ENCODE results near the gene CCDC124.

Gene CCDC124

DNA sequence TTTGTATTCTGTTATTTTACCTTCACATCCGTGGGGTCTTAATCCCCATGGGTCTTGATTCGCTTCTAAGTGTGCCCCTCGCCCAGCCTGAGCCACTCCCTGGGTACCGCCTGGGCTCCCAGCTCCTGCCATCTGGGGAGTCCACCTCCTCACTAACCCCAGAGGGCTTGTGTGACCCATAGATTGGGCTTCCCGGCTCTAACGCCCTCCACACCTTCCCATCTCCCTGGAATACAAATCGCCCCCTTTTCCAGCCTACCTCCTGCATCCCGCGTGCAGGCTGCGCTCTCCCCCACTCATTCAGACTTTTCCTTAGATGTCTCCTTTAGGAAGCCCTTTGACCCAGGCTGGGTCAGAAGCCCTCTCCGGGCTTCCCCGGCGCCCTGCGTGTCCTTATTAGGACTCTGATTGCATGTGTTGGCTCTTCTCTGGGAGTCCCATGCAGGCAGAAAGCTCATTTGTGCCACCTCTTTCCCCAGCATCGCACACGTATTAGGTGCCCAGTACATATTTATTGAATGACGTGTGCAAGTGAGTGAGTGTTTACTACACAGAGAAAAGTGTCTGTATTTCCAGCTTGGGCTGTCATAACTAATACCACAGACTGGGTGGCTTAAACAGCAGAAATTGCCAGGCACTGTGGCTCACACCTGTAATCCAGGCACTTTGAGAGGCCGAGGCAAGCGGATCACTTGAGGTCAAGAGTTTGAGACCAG, 757 bp downstream of the CCDC124 start:
- peak; percentile 67 for DNase-seq (ENCODE audit: low read depth)

DNA sequence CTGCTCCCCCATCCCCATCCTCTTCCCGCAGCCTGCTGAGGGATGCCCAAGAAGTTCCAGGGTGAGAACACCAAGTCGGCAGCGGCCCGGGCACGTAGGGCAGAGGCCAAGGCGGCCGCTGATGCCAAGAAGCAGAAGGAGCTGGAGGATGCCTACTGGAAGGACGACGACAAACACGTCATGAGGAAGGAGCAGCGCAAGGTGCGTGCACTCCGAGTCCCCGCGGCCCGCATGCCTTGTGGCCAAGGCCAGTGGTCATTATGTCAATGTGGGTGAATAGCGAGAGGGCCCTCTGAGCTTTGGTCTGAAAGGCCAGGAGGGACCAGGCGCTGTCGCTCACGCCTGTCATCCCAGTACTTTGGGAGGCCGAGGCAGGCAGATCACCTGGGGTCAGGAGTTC, 3.6 kb downstream of the CCDC124 start:
- no peak for DNase-seq (ENCODE audit: low read depth)

DNA sequence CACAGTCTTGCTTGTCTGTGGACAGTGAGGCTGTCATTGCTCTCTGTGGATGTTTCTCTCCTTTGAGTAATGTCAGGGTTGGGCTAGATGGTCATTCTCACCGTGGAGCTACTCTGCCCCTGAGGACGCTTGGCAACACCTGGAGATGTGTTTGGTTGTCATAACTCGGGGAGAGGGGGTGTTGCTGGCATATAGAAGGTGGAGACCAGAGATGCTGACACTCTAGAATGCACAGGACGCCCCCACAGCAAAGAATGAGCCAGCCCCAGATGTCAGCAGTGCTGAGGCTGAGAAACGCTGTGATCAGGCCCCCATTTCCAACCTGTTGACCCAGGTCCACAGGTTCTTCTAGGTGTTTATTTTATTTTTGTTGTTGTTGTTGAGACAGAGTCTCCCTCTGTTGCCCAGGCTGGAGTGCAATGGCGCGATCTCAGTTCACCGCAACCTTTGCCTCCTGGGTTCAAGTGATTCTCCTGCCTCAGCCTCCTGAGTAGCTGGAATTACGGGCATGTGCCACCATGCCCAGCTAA, 4.6 kb downstream of the CCDC124 start:
- no peak for DNase-seq (ENCODE audit: low read depth)

DNA sequence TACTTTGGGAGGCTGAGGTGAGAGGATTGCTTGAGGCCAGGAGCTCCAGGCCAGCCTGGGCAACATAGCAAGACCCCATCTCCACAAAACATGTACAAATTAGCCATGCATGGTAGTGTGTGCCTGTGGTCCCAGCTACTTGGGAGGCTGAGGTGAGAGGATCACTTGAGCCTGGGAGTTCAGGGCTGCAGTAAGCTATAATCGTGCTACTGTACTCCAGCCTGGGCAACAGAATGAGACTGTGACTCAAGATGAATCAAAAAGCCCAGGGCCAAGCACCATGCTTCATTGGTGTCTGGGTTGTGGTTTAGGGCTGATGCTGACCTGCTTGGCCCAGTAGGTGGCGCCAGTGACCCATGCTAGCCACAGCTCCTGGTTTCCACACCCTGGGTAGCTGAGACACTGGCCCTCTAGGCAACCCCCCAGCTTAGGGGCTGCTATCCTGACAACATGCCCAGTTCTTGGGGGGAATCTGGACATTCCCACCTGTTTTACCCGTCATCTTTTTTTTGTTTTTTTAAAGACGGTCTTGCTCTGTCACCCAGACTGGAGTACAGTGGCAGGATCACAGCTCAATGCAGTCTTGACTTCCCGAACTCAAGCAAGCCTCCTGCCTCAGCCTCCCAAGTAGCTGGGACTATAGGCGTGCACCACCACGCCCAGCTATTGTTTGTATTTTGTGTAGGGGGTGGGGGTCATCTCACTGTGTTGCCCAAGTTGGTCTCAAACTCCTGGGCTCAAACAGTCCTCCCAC, 5.5 kb downstream of the CCDC124 start:
- peak; percentile 85 for DNase-seq (ENCODE audit: low read depth)

DNA sequence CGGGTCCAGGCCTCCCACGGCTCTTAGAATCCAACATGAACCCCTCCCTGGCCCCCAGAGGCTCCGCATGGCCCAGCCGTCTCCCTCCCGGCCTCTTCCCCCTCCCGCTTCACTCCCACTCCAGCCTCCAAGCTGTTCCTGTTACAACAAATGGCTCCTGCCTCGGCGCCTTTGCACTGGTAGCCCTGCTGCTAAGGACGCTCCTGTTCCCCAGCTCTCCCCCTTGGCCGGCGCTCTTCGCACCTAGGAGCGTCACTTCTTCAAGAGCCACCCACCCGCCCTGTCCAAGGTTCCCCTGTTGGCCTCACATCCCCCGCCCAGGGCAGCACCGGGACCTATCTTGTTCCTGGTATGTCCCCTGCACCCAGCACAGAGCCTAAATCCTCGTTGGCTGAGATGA, 9.4 kb downstream of the CCDC124 start:
- no peak for DNase-seq (ENCODE audit: low read depth)

DNA sequence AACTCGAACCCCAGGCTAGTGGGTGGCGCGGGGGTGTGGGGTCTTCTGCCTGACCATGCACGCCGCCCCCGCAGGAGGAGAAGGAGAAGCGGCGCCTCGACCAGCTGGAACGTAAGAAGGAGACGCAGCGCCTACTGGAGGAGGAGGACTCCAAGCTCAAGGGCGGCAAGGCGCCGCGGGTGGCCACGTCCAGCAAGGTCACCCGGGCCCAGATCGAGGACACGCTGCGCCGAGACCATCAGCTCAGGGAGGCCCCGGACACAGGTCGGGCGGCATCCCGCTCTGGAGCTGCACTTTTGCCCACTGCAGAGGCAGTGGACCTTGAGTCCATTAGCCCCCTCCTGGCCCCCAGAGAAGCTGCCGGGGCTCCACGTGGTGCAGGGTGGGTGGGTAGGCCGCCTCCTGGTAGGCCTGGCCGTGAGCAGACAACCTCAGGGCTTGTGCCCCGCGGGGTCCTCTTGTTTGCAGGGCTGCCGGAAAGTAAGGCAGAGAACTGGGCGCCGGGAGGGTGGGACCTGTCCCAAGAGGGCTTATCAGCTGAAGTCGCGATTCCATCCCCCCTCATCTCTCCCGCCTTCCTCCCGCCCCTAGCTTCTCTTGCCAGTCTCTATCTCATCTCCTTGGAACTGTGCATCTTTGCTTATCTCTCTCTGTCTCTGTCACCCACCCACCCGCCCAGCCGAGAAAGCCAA, 9.9 kb downstream of the CCDC124 start:
- DNase-seq (ENCODE audit: low read depth): no peak

DNA sequence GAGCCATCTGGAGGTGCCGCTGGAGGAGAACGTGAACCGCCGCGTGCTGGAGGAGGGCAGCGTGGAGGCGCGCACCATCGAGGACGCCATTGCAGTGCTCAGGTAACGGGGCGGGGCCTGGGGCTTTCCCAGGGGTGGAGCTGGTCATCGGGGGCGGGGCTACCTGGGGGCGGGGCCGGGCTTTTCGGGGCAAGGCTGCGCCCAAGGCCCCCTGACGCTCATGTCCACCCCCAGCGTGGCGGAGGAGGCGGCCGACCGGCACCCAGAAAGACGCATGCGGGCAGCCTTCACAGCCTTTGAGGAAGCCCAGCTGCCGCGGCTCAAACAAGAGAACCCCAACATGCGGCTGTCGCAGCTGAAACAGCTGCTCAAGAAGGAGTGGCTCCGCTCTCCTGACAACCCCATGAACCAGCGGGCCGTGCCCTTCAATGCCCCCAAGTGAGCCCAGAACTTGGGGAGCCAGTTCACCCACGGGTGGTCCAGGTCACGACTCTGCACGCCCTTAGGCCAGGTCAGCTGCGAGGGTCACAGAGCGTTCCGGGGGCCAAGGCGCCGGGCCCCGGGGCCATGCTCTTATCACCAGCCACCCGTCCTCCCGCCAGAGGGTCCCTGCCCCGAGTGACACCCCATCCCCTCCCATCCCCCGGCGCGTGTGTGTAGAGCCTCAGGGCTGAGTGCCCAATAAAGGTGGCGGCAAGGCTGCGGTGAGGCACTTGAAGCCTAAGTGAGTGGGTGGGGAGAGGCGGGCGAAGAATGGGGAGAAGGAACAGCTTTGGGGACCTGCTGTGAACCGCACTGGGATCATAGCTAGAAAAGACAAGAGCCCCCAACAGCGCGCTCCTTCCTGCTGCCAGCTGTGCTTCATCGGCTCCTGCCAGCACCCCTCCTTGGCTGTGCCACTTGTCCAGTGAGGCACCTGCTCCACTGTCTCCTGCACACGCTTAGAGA, 10.7 kb downstream of the CCDC124 start:
- no peak for DNase-seq (ENCODE audit: low read depth)

DNA sequence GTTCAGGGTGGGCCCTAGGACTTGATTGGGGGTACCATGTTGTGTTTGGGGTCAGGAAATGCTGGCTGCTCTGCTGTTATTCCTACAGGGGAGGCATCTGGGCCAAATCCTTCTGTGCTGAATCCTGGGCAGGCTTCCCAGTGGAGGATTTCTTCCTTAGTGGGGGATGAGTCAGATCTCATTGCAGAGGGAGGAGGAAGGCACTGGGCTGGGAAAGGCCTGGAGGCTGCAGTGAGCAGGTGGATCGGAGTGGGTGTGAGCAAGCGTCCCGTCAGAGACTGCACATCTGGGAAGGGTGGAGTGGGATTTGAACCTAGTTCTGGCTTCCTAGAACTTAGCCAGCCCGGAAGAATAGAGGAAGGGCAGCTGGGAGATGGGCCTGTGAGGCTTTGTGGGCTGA, 11.5 kb downstream of the CCDC124 start:
- DNase-seq (ENCODE audit: low read depth): peak; percentile 70

DNA sequence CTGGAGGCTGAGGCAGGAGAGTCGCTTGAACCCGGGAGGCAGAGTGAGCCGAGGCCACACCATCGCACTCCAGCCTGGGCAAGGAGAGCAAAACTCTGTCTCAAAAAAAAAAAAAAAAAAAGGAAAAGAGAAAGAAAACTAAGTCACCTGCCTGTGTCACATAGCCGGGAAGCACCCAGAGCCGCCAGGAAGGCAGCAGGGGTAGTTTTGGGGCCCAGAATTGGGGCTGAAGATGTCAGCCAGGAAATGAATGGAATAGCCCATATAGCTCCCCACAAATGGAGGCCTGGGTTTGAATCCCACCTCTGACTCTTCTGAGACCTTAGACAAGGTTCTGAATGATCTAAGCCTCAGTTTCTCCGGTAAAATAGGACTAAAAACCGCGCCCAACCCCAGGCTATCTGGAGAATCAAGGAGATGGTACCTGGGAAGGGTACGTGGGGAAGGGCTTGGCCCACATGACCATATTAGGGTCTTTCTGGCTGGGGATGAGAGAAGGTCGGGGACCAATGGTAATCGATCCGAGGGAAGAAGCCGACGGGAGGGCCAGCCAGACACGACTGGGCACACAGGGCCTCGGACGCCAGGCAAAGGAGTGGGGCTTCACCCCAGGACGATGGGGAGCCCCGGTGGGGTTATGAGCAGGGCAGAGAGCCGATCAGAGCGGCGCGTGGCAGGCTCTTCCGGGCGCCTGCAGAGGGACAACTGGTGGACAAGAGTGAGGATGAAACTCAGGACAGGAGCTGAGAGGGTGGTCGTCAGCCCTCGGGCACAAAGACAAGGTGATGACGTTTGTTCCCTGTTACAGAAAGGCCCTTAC, 14.4 kb downstream of the CCDC124 start:
- DNase-seq (ENCODE audit: low read depth): no peak

DNA sequence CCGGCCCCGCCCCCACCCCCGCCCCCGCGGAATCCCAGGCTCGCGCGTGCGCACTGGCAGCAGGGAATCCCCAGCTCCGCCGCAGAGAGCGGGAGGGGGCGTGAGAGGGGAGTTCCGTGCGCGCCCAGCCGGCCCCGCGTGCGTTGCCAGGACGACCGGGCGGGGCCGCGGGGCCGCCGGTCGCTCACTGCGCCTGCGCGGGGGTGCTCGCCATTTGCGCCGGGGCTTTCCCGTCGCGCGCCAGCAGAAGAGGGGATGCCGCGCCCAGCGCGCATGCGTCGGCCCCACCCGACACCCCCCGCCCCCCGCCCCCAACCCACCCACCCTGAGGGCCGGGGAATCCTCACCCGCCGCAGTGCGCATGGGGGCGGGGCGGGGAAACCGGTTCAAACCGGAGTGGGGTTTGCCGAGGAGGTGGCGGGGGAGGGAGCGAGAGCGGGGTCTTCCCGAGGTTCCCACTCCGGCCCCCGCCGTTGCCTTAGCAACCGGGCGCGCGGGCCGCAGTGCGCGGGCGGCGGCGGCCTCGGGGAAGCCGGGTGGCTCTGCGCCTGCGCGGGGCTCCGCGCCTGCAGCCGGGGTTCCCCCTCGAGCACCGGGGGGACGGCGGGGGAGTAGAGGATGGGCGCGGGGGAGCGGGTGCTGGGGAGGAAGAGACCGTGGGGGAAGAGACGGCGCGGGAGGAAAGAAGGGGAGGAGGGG, 15.1 kb downstream of the CCDC124 start:
- peak; percentile 84 for DNase-seq (ENCODE audit: low read depth)

DNA sequence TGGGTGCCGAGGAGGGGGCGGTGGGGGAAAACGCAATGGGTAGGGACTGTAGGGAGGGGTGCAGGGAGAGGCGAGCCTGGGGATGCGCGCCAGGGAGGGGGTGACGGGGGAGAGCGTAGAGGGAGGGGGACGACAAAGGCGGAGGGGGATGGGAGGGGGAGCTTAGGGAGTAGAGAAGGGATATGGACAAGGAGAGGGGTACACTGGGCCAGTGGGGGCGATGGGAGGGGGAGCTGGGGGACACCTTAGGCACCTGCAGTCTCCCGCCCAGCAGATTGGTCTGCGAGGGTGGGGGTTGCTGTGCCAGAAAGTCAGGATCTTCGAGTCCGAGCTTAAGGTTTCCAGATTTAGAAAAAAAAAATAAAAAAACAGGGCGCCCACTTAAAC, 15.7 kb downstream of the CCDC124 start:
- no peak for DNase-seq (ENCODE audit: low read depth)

DNA sequence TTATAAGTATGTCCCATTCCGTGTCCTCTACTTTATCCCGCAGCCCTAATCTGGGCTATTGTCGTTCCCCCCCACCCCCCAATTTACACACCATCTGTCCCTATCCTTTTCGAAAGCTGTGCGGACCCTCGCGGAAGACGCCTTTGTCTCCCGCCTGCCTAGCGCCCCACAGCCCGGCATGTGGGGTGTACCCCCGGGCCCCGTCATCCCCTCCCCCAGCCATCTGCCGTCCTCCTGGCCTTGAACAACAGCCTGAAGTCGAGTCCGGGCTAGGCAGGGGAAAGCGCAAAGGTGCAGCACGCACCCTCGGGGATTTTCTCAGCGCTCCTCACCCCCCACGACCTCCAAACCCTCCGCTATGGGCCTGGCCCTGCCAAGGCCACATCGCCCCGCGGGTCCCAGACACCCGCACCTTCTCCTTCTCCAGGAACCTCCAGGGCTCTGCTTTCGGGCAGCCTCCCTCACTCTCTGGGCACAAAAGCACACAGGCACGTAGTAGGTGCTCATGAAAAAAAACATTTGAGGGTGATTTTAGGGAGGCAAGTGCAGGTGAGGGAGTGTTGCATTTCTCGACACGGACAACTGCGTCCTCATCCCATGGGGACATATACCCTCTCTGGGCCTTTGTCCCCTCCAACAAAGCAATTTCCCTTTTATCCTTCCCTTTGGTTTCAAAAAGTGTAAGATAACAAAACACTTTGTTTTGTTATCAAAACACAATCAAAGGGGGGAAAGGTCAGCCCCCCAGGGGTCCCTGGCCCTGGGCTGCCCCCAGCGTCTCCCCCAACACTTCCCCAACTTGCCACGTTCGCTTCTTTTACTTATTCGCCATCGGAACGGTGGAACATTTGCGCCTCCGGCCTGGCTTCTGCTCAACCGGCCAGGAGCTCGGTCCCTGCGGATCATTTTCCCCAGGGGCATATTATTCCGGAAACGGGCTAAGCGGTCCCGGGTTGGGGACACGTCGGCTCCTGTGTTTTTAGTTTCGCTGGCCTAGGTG, 16.4 kb downstream of the CCDC124 start:
- DNase-seq (ENCODE audit: low read depth): no peak

DNA sequence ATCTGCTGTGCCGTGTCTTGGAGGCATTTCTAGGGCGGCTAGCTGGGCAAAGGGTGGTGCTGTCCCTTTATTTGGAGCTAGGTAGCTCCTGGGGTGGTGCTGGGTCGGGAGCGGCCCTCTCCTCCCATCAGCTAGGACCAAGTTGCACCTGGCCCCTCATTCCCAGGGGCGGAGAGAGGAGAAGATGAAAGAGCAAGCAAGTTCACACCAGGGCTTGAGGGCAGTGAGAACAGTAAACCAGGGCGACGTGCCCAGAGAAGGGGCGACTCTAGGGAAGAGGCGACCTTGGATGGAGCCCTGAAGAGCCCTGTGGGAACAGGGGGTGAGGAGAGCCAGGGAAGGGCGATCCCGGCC, 17.1 kb downstream of the CCDC124 start:
- DNase-seq (ENCODE audit: low read depth): no peak

DNA sequence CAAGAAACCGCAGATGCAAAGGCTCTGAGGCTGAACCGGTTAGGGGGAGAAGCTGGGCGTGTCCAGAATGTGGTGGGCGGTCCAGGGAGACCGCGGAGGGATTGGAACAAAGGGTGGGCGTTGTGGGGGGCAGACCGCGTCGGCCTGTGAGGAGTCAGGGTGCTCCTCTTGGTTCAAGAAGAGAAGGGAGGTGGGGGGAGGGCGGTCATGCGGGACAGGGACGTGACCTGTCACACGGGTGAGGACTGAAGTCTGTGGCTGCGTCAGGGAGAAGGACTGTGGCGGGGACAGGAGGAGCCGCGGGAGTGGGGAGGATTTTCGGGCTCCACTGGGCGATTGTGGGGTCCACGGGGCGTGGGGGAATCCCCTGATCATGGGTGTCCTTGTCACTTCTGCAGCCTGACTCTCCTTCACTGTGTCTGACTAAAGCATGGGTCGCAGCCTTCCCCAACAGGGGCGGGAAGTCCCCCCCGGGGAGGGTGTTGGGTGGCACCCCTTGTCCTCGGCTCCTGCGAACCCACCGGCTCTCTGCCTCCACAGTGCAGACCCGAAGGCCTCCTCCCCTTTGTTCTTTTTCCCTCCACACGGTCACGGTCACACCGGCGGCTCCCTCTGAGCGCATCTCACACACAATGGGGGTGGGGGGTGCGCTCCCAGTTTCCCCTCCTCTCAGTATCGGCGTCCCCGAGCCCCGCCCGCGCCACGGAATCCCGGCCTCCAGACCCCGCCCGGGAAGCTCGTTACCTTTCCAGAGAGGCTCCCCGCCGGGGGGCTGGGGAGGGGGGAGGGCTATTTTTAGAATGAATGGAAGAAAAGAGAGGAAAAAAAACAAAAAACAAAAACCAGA, 17.7 kb downstream of the CCDC124 start:
- no peak for DNase-seq (ENCODE audit: low read depth)

DNA sequence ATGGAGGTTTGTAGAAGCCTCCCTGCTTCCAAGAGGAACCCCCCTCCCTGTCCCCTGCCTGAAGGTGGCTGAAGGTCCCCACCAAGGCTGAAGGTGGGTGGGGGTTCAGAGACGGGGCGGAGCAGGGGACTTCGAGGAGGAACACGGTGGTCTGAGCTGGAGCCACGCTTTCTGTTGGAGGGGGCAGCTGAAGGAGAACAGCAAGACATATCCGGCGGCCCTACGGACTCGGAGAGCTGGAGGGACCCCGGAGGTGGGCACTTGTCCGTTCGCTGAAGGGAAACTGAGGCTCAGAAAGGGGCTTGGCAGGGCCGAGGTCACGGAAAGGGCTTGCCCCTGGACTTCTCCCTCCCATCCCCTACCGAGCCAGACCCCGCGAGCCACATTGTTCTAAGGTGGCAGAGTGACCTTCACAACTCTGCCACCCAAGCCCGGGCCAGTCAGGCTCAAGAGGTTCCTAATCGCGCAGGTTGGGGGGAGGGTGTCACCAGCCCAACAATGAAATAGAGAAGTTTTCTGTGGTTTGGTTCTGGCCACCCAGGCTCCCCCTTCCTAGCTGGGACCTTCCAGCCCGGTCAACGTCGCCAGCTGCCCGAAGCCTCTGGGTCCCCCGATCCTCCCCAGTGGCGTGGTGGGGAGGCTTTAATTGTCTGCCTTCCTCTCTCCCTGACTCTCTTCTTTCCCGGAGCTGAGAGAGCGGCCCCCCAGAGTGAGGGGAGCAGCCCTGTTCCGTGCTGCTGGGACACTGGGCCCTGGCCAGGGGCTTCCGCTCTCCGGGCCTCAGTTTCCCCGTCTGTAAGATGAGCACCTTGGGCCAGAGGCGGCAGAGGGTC, 18.6 kb downstream of the CCDC124 start:
- DNase-seq (ENCODE audit: low read depth): no peak

DNA sequence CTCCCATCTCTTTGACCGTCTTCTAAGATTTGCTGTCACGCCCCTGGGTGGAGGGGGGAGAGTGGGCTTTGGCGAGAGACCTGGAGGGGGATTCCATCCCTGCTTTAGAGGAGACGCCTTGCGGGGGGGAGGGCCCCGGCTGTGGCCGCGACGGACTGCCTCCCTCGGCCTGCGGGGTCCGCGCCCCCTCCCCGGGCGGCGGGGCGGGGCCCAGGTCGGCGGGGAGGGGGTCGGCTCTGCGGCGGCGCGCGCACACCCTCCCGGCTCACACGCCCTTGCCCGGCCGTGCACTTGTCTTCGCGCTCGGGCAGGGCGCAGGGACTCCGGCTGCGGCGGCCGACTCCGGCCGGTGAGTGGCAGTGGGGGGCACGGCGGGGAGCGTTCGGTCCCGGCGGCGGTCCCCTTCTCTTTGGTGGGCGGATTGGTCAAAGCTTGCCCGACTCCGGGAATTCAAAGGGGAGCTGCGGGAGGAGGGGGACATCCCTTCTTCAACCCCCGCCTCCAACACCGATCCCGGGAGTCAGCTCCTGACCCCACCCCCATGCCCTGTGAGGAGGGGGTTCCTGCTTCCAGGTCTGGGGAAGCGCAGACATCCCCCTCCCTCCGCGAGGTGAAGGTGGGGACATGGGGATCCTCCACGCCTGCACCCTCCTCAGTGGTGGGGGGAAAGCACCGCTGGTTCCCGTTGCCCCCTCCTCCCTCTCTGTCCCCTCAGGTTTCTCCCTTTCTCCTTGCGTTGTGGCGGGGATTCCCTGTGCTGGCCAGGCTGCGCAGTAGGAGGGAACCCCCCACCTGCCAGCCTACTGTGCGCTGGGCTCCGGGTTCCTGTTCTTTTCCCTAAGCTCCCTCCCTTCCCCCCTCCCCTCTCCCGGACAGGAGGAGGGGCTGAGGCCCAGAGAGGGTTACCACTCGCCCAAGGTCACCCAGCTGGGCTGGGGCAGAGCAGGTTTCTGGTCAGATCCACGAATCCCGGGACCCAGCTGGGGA, 19.5 kb downstream of the CCDC124 start:
- no peak for DNase-seq (ENCODE audit: low read depth)
